Thoracic aorta (tissue), 2 donors: ENCODE measurements around the gene FAM53A. TPM values are rescaled to one million over a fixed set of nuclear protein-coding genes. Genes with fewer than 3 reads are reported as not detected.

Experiments used
- ATAC-seq: fragments of 150-250 bp; one replicate; pipeline ENCODE4 v1.8.0; 2017; ENCODE audit warnings: low read depth; ENCODE audit not compliant: insufficient number of reproducible peaks, low FRiP score
- DNase-seq: peaks from one replicate; pipeline ENCODE4 v3.0.0-alpha.2; 2020; ENCODE audit warnings: low spot score
- H3K27ac ChIP-seq, 2 donors: fragments of 200-600 bp; sonication (generic); 1 replicate in 1 of 2; 2 replicates in 1 of 2; pipeline ENCODE4 v1.5.1; 2016; ENCODE audit warnings: mild to moderate bottlenecking in 2 of 2, moderate library complexity in 2 of 2
- H3K27me3 ChIP-seq: fragments of 200-600 bp; sonication (generic); replicated peaks from 2 replicates; pipeline ENCODE4 v1.6.0; 2016; ENCODE audit warnings: mild to moderate bottlenecking; ENCODE audit not compliant: insufficient read depth
- H3K36me3 ChIP-seq: fragments of 200-600 bp; sonication (generic); one replicate; pipeline ENCODE4 v1.5.1; 2016
- H3K4me1 ChIP-seq, 2 donors: fragments of 200-600 bp; sonication (generic); 1 replicate in 1 of 2; 2 replicates in 1 of 2; pipeline versions ENCODE4 v1.5.1 to v1.6.0; 2016; ENCODE audit warnings: low read depth in 2 of 2, mild to moderate bottlenecking in 1 of 2; ENCODE audit not compliant: control insufficient read depth in 1 of 2
- H3K4me3 ChIP-seq: fragments of 200-600 bp; sonication (generic); 2 replicates; pipeline ENCODE4 v1.5.1; 2016; ENCODE audit warnings: mild to moderate bottlenecking
- H3K9me3 ChIP-seq: fragments of 200-600 bp; sonication (generic); 2 replicates; pipeline ENCODE4 v1.5.1; 2016
- CTCF ChIP-seq: fragments of 200-600 bp; sonication (generic); IDR thresholded peaks from one replicate; pipeline ENCODE4 v1.5.1; 2019; ENCODE audit warnings: antibody characterized with exemption
- total RNA-seq, 2 donors: library from RNA; depleted of rRNA; stranded (reverse); fragments of >200 nt; gene quantifications; one replicate each; pipeline versions ENCODE4 v1.1.0 to v1.2.3, GENCODE V29; 2016

The FAM53A gene
- total RNA-seq, 2 donors from 2014 or later = 5.1 to 10.9 TPM

DNA sequence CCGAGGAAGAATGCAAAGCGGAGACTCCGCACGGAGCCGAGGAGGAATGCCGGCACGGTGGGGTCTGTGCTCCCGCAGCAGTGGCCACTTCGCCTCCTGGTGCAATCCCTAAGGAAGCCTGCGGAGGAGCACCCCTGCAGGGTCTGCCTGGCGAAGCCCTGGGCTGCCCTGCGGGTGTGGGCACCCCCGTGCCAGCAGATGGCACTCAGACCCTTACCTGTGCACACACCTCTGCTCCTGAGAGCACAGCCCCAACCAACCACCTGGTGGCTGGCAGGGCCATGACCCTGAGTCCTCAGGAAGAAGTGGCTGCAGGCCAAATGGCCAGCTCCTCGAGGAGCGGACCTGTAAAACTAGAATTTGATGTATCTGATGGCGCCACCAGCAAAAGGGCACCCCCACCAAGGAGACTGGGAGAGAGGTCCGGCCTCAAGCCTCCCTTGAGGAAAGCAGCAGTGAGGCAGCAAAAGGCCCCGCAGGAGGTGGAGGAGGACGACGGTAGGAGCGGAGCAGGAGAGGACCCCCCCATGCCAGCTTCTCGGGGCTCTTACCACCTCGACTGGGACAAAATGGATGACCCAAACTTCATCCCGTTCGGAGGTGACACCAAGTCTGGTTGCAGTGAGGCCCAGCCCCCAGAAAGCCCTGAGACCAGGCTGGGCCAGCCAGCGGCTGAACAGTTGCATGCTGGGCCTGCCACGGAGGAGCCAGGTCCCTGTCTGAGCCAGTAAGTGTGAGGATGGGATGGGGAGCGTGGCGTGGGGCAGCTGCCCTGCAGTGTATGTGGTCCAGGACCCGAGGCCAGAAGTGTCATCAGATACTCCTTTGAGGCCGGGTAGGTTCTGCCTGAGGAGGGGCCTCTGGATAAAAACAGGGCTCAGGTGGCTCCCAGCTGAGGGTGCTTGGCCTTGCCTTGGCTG lies 44.2 kb upstream of the FAM53A start:
- no peak for TF ChIP-seq CTCF
- no peaks in the 10 kb centered on the region for H3K36me3 ChIP-seq
- ATAC-seq (no peak), DNase-seq (no peak)
- no peaks in the 10 kb centered on the region for H3K27me3 ChIP-seq
- no peaks in the 10 kb centered on the region for H3K4me1 ChIP-seq
- no peaks in the 10 kb centered on the region for H3K9me3 ChIP-seq
- H3K27ac ChIP-seq = no peak overlapping the region
- peak overlapping the region; percentile 26 for H3K4me3 ChIP-seq

- H3K36me3 ChIP-seq = no peaks in the 10 kb centered on the region
- no peak for TF ChIP-seq CTCF
- H3K27ac ChIP-seq = no peak overlapping the region
- no peak for ATAC-seq
- H3K27me3 ChIP-seq = no peaks in the 10 kb centered on the region
- H3K4me1 ChIP-seq = peaks cover 5 to 8% of the 10 kb centered on the region in 2 donors
- peak overlapping the region; percentile 26 for H3K4me3 ChIP-seq
- H3K9me3 ChIP-seq = no peaks in the 10 kb centered on the region
- DNase-seq = no peak
Observed at GRCh38 chr4:1727117-1728031, 43.3 kb upstream of the FAM53A start.

DNA sequence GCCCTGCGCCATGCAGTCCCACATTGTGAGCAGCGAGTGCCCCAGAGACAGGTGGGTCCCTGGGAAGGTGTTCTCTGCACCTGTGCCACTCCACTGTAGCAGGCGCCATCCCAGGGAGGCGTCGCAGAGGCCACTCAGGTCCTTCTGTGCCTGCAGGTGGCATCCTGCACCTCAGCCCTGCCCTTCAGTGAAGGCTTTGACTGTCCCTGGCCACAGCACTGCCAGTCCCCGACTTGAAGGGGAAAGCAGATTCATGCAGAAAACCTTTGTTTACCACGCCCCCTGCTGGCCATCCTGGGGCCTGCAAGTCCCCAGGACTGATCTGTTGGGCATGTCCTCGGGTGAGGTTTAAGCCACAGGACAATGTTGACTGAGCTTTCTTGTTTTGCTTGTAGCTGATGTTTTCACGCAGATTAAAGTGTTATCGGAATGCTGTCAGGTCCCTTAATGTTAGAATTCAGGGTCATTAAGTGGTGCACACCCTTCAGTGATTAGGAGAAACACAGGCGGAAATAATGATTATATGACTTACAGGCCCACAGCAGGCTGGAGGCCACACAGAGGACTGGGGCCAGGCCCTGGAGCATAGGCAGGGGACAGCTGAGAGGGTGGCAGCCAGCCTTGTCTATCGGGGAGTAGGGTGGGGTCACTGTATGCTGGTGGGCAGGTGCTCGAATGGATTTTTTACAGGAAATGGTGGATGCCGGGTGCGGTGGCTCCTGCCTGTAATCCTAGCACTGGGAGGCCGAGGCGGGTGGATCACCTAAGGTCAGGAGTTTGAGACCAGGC lies 42.2 kb upstream of the FAM53A start:
- Histone ChIP-seq H3K27me3 (no peaks in the 10 kb centered on the region), H3K27ac (no peak overlapping the region), H3K9me3 (no peaks in the 10 kb centered on the region), H3K36me3 (no peaks in the 10 kb centered on the region), H3K4me3 (no peak overlapping the region), H3K4me1 (peaks cover 5 to 17% of the 10 kb centered on the region in 2 donors)
- TF ChIP-seq CTCF = peak; percentile 97
- peak; percentile 67 for DNase-seq
- no peak for ATAC-seq

DNA sequence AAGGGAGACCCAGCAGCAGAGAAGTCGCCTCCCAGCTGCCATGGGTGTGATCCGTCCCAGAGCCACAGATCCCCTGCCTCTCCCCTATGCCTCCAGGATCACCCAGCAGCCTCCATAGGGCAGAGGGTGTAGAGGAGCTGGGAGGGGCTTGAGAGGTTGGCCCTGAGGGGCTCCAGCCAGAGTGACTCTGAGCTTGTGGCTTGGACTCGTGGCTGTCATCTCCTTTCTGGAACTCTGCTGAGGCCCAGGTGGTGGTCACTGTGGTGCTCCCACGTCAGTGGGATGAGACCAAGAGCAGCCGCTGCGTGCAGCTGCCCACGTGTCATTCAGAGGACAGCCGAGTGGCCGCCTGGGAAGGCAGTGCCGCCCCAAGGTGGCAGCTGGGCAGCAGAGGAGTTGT lies 41.4 kb upstream of the FAM53A start:
- ATAC-seq (no peak), DNase-seq (no peak)
- H3K27ac ChIP-seq = no peak overlapping the region
- no peaks in the 10 kb centered on the region for H3K36me3 ChIP-seq
- H3K4me1 ChIP-seq = peaks cover 5 to 17% of the 10 kb centered on the region in 2 donors
- H3K27me3 ChIP-seq = no peaks in the 10 kb centered on the region
- no peak for TF ChIP-seq CTCF
- H3K9me3 ChIP-seq = no peaks in the 10 kb centered on the region
- no peak overlapping the region for H3K4me3 ChIP-seq
